GM23248 (cell line): ENCODE measurements around the gene ATRX. TPM values are rescaled to one million over a fixed set of nuclear protein-coding genes. Genes with fewer than 3 reads are reported as not detected.

Experiments
- DNase-seq: peaks from one replicate; pipeline ENCODE4 v3.0.0-alpha.2; 2015
- H2AFZ ChIP-seq: fragments of 200-600 bp; sonication (generic); 2 replicates; pipeline ENCODE4 v1.6.1; 2016; ENCODE audit warnings: antibody characterized with exemption
- H3F3A ChIP-seq: fragments of 200-600 bp; sonication (generic); 2 replicates; pipeline ENCODE4 v1.6.1; 2016; ENCODE audit warnings: mild to moderate bottlenecking, antibody characterized with exemption, mixed run types; ENCODE audit not compliant: insufficient read depth
- H3K27ac ChIP-seq: fragments of 200-600 bp; sonication (generic); 2 replicates; pipeline ENCODE4 v1.5.1; 2016; ENCODE audit warnings: mild to moderate bottlenecking
- H3K27me3 ChIP-seq: fragments of 200-600 bp; sonication (generic); replicated peaks from 2 replicates; pipeline ENCODE4 v1.6.1; 2016; ENCODE audit warnings: mild to moderate bottlenecking; ENCODE audit not compliant: insufficient read depth
- H3K36me3 ChIP-seq: fragments of 200-600 bp; sonication (generic); 2 replicates; pipeline ENCODE4 v1.6.1; 2016; ENCODE audit warnings: low read depth, mild to moderate bottlenecking
- H3K4me1 ChIP-seq: fragments of 200-600 bp; sonication (generic); 2 replicates; pipeline ENCODE4 v1.6.1; 2016; ENCODE audit warnings: mild to moderate bottlenecking; ENCODE audit not compliant: insufficient read depth
- H3K4me2 ChIP-seq: fragments of 200-600 bp; sonication (generic); one replicate; pipeline ENCODE4 v1.6.1; 2016; ENCODE audit warnings: mild to moderate bottlenecking; ENCODE audit not compliant: unreplicated experiment
- H3K4me3 ChIP-seq: fragments of 200-600 bp; sonication (generic); 2 replicates; pipeline ENCODE4 v1.5.1; 2016; ENCODE audit warnings: mild to moderate bottlenecking
- H3K79me2 ChIP-seq: fragments of 200-600 bp; sonication (generic); 2 replicates; pipeline ENCODE4 v1.6.1; 2016; ENCODE audit warnings: mild to moderate bottlenecking; ENCODE audit not compliant: insufficient read depth
- H3K9ac ChIP-seq: fragments of 200-600 bp; sonication (generic); 2 replicates; pipeline ENCODE4 v1.6.1; 2016; ENCODE audit warnings: mild to moderate bottlenecking
- H3K9me2 ChIP-seq: fragments of 200-600 bp; sonication (generic); 2 replicates; pipeline ENCODE4 v1.6.1; 2016; ENCODE audit warnings: mixed run types, mild to moderate bottlenecking, moderate library complexity; ENCODE audit not compliant: insufficient read depth
- H3K9me3 ChIP-seq: fragments of 200-600 bp; sonication (generic); one replicate; pipeline ENCODE4 v1.6.1; 2017; ENCODE audit warnings: low read depth
- H4K20me1 ChIP-seq: fragments of 200-600 bp; sonication (generic); 2 replicates; pipeline ENCODE4 v1.6.0; 2016; ENCODE audit not compliant: insufficient read depth
- EZH2 ChIP-seq: fragments of 200-600 bp; sonication (generic); IDR thresholded peaks from 2 replicates; pipeline ENCODE4 v1.6.1; 2018; ENCODE audit warnings: antibody characterized with exemption, mild to moderate bottlenecking; ENCODE audit not compliant: insufficient read depth, poor library complexity, severe bottlenecking
- EZH2phosphoT487 ChIP-seq: fragments of 200-600 bp; sonication (generic); IDR thresholded peaks from 2 replicates; pipeline ENCODE4 v1.6.1; 2018; ENCODE audit warnings: antibody characterized with exemption, moderate library complexity, mild to moderate bottlenecking, low read depth; ENCODE audit not compliant: insufficient read depth
- WGBS, 2 experiments: methylation state at CpG; one replicate each; pipeline ENCODE4 v1.1.6; 2015 to 2017; ENCODE audit warnings: low lambda C conversion rate in 2 of 2, low coverage in 1 of 2; ENCODE audit errors: missing lambda C conversion rate in 2 of 2; 5-methylcytosine and 5-hydroxymethylcytosine counted together
- in situ Hi-C: fragments of 300-500 bp; cut with MboI; formaldehyde crosslinking; loops from 2 replicates; pipeline ENCODE4 v1.15.0; 2020
- polyA plus RNA-seq: library from polyadenylated mRNA; unstranded; fragments of >200 nt; fragmentation: Nextera tagmentation; extraction: Ambion mirVana; gene quantifications from 2 replicates; pipeline ENCODE4 v1.2.1, GENCODE V29; 2016
- total RNA-seq: library from RNA; depleted of rRNA; stranded (reverse); fragments of >200 nt; shearing (Covaris generic); gene quantifications from 2 replicates; pipeline ENCODE4 v1.2.3, GENCODE V29; 2014

The ATRX gene
- total and polyA plus RNA-seq, 2 experiments from 2014 or later, result 52.7 to 74.6 TPM

DNA sequence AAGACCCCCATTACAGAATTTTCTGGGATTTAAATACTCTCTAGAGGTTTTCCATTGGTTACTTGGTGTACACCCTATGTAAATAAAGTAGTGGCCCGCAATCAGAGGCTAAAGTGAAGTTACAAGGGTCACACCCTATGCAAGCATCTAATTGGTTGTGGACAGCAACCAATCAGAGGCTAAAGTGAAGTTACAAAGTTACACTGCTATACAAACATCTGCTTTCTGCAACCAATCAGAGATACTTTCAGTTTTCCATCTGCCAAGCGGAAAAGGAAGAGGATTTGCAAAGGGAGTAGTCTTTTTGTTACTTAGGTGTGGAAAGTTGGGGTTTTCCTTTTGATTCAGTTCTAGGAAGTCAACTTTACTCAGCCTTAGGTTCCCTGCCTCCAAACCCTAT lies 2.0 kb upstream of the ATRX start:
- Histone ChIP-seq H3K4me3 (no peak overlapping the region), H3K9me3 (no peaks in the 10 kb centered on the region), H3K9me2 (no peaks in the 10 kb centered on the region), H3K4me2 (no peak overlapping the region), H3K9ac (no peak overlapping the region), H3K27ac (no peak overlapping the region), H4K20me1 (peaks cover 6% of the 10 kb centered on the region; the same call in 1 of the 2 replicates), H3K79me2 (peaks cover 36% of the 10 kb centered on the region), H3K36me3 (no peaks in the 10 kb centered on the region), H3K4me1 (peaks cover 7% of the 10 kb centered on the region), H3K27me3 (no peaks in the 10 kb centered on the region), H3F3A (no peaks in the 10 kb centered on the region), H2AFZ (peak overlapping the region; percentile 24; the same call in 1 of the 2 replicates)
- DNase-seq, result no peak
- no peak for TF ChIP-seq EZH2
- TF ChIP-seq EZH2phosphoT487, result no peak
- in situ Hi-C loops, result no loop called here
- WGBS, 2 experiments, result 85 to 92% methylated on average over 2 of the region's 2 CpGs

- peak overlapping the region; percentile 87 for H3K4me3 ChIP-seq
- H3F3A ChIP-seq, result no peaks in the 10 kb centered on the region
- no peaks in the 10 kb centered on the region for H3K9me2 ChIP-seq
- no peak for DNase-seq
- H4K20me1 ChIP-seq, result peaks cover 6% of the 10 kb centered on the region; the same call in 1 of the 2 replicates
- peak overlapping the region; percentile 78 for H3K4me2 ChIP-seq
- no peak for TF ChIP-seq EZH2
- no peak for TF ChIP-seq EZH2phosphoT487
- peak overlapping the region; percentile 95 for H2AFZ ChIP-seq
- in situ Hi-C loops, result no loop called here
- H3K4me1 ChIP-seq, result peaks cover 7% of the 10 kb centered on the region
- peak overlapping the region; percentile 90 for H3K27ac ChIP-seq
- H3K9me3 ChIP-seq, result no peaks in the 10 kb centered on the region
- no peaks in the 10 kb centered on the region for H3K36me3 ChIP-seq
- no peaks in the 10 kb centered on the region for H3K27me3 ChIP-seq
- peaks cover 54% of the 10 kb centered on the region for H3K79me2 ChIP-seq
- 16 to 17% methylated on average over 5 of the region's 5 CpGs for WGBS, 2 experiments
- peak overlapping the region; percentile 99 for H3K9ac ChIP-seq
Measured at GRCh38 chrX:77786365-77786680, 307 bp upstream of the ATRX start.

- H3K79me2 ChIP-seq, result peaks cover 100% of the 10 kb centered on the region
- H3K4me1 ChIP-seq, result peaks cover 7% of the 10 kb centered on the region
- TF ChIP-seq EZH2phosphoT487 (no peak), EZH2 (no peak)
- H3K27ac ChIP-seq, result no peak overlapping the region
- in situ Hi-C loops, result no loop called here
- no peaks in the 10 kb centered on the region for H3K27me3 ChIP-seq
- H3K4me3 ChIP-seq, result no peak overlapping the region
- no peak overlapping the region for H3K4me2 ChIP-seq
- no peak overlapping the region for H3K9ac ChIP-seq
- no peak for DNase-seq
- WGBS, 2 experiments, result 97 to 98% methylated on average over 3 of the region's 3 CpGs
- no peaks in the 10 kb centered on the region for H3K9me2 ChIP-seq
- H2AFZ ChIP-seq, result no peak overlapping the region
- peaks cover 6% of the 10 kb centered on the region; the same call in 1 of the 2 replicates for H4K20me1 ChIP-seq
- H3K9me3 ChIP-seq, result no peaks in the 10 kb centered on the region
- no peaks in the 10 kb centered on the region for H3F3A ChIP-seq
- no peaks in the 10 kb centered on the region for H3K36me3 ChIP-seq
Measured at GRCh38 chrX:77779695-77780094, 6.3 kb downstream of the ATRX start.

DNA sequence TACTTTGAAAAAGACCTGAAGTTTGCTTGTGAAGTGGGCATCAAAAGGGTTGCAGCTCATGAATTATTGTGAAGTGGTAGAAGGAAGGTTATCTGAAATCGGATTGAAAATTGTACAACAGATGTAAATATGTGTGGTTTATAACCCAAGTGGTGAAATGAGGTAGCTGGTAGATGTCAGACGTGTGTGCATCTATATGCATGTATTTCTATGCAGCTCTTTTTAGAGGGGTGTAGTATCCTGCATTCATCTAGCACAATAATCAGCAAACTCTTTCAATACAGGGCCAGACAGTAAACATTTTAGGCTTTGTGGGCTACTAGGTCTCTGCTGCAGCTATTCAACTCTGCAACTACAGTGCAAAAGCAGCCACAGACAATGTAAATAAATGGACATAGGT lies 9.4 kb downstream of the ATRX start:
- 94 to 100% methylated on average over 2 of the region's 2 CpGs for WGBS, 2 experiments
- H2AFZ ChIP-seq, result no peak overlapping the region
- no peak overlapping the region for H3K4me3 ChIP-seq
- H4K20me1 ChIP-seq, result no peaks in the 10 kb centered on the region; the same call in 1 of the 2 replicates
- no peak overlapping the region for H3K27ac ChIP-seq
- H3K4me2 ChIP-seq, result no peak overlapping the region
- no peak for TF ChIP-seq EZH2
- TF ChIP-seq EZH2phosphoT487, result no peak
- no peaks in the 10 kb centered on the region for H3F3A ChIP-seq
- in situ Hi-C loops, result no loop called here
- H3K9me2 ChIP-seq, result no peaks in the 10 kb centered on the region
- H3K79me2 ChIP-seq, result peaks cover 100% of the 10 kb centered on the region
- H3K4me1 ChIP-seq, result no peaks in the 10 kb centered on the region
- no peaks in the 10 kb centered on the region for H3K27me3 ChIP-seq
- H3K36me3 ChIP-seq, result no peaks in the 10 kb centered on the region
- no peak overlapping the region for H3K9ac ChIP-seq
- H3K9me3 ChIP-seq, result no peaks in the 10 kb centered on the region
- DNase-seq, result no peak

GRCh38 chrX:77771601-77772000 lies 14.4 kb downstream of the ATRX start:
- 100% methylated on average over 1 of the region's 1 CpG for WGBS, 2 experiments
- TF ChIP-seq EZH2phosphoT487, result no peak
- TF ChIP-seq EZH2, result no peak
- Histone ChIP-seq H3K27me3 (no peaks in the 10 kb centered on the region), H4K20me1 (no peaks in the 10 kb centered on the region; the same call in 1 of the 2 replicates), H3F3A (no peaks in the 10 kb centered on the region), H2AFZ (no peak overlapping the region), H3K27ac (no peak overlapping the region), H3K36me3 (no peaks in the 10 kb centered on the region), H3K4me3 (no peak overlapping the region), H3K4me1 (no peaks in the 10 kb centered on the region), H3K9ac (no peak overlapping the region), H3K79me2 (peaks cover 95% of the 10 kb centered on the region), H3K9me3 (no peaks in the 10 kb centered on the region), H3K4me2 (no peak overlapping the region), H3K9me2 (no peaks in the 10 kb centered on the region)
- in situ Hi-C loops, result no loop called here
- no peak for DNase-seq
